Stimulated activated CD8-positive, alpha-beta memory T cell treated with anti-CD3 and anti-CD28 coated beads, Interleukin-12 subunit alpha, Interleukin-12 subunit beta, amount 100 ng/mL, for 24 hours (primary cell): ENCODE results near the gene LINC01488.

Experiments used
- DNase-seq: peaks from one replicate; pipeline ENCODE4 v3.0.0-alpha.2; 2020; ENCODE audit errors: extremely low read depth

The LINC01488 gene

GRCh38 chr11:69510471-69511357 is 29.3 kb downstream of the LINC01488 start:
- no peak for DNase-seq

- no peak for DNase-seq
Observed at GRCh38 chr11:69511358-69512055, 30.0 kb downstream of the LINC01488 start.

- DNase-seq, result no peak
Observed at GRCh38 chr11:69512136-69512535, 30.7 kb downstream of the LINC01488 start.

GRCh38 chr11:69512790-69513189 is 31.3 kb downstream of the LINC01488 start:
- no peak for DNase-seq

- DNase-seq, result no peak
Observed at GRCh38 chr11:69513196-69513595, 31.7 kb downstream of the LINC01488 start.

GRCh38 chr11:69513663-69514224 is 32.3 kb downstream of the LINC01488 start:
- no peak for DNase-seq

- DNase-seq, result no peak
Observed at GRCh38 chr11:69514771-69515170, 33.3 kb downstream of the LINC01488 start.

- no peak for DNase-seq
Observed at GRCh38 chr11:69515271-69516245, 34.1 kb downstream of the LINC01488 start.

- no peak for DNase-seq
Observed at GRCh38 chr11:69516526-69516925, 35.1 kb downstream of the LINC01488 start.

GRCh38 chr11:69518081-69518950 is 36.9 kb downstream of the LINC01488 start:
- no peak for DNase-seq

GRCh38 chr11:69520186-69520916 is 38.9 kb downstream of the LINC01488 start:
- no peak for DNase-seq

GRCh38 chr11:69521457-69521856 is 40.0 kb downstream of the LINC01488 start:
- no peak for DNase-seq

- no peak for DNase-seq
Observed at GRCh38 chr11:69523453-69523852, 42.0 kb downstream of the LINC01488 start.

- no peak for DNase-seq
Observed at GRCh38 chr11:69524291-69524882, 42.9 kb downstream of the LINC01488 start.

GRCh38 chr11:69524991-69525411 is 43.5 kb downstream of the LINC01488 start:
- DNase-seq, result no peak

- DNase-seq, result no peak
Observed at GRCh38 chr11:69525516-69526452, 44.3 kb downstream of the LINC01488 start.

GRCh38 chr11:69526453-69526810 is 45.0 kb downstream of the LINC01488 start:
- no peak for DNase-seq

GRCh38 chr11:69529001-69529400 is 47.5 kb downstream of the LINC01488 start:
- no peak for DNase-seq
